ENCODE results near the gene SIRPG.

SIRPG gene

DNA sequence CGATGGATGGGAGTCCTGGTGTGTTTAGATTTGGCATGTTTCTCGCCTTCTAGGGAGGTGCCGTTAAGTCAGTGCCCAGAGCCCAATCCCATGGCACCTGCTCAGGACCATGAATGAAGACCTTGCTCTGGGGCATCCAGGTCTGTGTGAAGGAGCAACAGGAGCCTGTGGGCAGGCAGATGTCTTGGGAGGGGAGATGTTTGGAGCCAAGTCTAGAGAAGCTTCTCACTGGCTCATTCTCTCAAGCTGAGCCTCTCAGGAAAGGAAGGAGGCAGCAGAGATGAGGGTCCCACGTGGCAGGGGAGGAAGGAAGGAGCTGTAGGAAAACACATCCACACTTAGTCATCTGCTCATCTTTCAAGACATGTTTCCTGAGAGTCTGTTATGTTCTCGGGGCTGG, 28.3 kb downstream of the SIRPG start:
- Histone ChIP-seq H3K4me3 (replicated peaks; ENCODE audit: low read depth, low read length) (no peak overlapping the region), H3K27me3 (replicated peaks; ENCODE audit: control insufficient read depth, insufficient read depth, low read length) (peaks cover 1% of the 10 kb centered on the region), H3K36me3 (ENCODE audit: control insufficient read depth, insufficient read depth, low read length) (no peaks in the 10 kb centered on the region)
- DNase-seq (ENCODE audit: extremely low read depth, insufficient read length), result no peak
- TF ChIP-seq, protein P1, sequence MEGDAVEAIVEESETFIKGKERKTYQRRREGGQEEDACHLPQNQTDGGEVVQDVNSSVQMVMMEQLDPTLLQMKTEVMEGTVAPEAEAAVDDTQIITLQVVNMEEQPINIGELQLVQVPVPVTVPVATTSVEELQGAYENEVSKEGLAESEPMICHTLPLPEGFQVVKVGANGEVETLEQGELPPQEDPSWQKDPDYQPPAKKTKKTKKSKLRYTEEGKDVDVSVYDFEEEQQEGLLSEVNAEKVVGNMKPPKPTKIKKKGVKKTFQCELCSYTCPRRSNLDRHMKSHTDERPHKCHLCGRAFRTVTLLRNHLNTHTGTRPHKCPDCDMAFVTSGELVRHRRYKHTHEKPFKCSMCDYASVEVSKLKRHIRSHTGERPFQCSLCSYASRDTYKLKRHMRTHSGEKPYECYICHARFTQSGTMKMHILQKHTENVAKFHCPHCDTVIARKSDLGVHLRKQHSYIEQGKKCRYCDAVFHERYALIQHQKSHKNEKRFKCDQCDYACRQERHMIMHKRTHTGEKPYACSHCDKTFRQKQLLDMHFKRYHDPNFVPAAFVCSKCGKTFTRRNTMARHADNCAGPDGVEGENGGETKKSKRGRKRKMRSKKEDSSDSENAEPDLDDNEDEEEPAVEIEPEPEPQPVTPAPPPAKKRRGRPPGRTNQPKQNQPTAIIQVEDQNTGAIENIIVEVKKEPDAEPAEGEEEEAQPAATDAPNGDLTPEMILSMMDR (IDR thresholded peaks at IDR 0.05; ENCODE audit: insufficient read depth, low read length, poor library complexity, severe bottlenecking), result no peak

DNA sequence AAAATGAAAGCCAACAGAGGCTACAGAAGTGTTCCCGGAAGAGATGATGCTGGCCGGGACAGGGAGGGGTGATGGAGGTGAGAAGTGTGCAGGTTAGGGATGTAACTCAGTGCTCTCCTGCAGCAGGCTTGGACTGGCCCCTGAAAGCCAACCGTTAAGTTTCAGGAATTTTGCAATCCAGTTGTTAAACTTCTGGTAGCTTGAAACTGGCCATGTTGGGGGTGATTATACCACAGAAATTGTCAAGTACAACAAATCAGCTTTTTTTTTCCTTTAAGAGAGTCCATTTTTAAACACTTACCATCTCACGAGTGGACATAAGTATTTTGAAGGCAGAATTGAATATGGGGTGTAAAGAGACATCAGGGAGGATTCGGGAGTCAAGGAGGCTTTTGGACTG, 29.0 kb downstream of the SIRPG start:
- peaks cover 1% of the 10 kb centered on the region for H3K27me3 ChIP-seq (replicated peaks; ENCODE audit: control insufficient read depth, insufficient read depth, low read length)
- DNase-seq (ENCODE audit: extremely low read depth, insufficient read length), result no peak
- H3K4me3 ChIP-seq (replicated peaks; ENCODE audit: low read depth, low read length), result no peak overlapping the region
- TF ChIP-seq, protein P1 (IDR thresholded peaks at IDR 0.05; ENCODE audit: insufficient read depth, low read length, poor library complexity, severe bottlenecking), result no peak
- no peaks in the 10 kb centered on the region for H3K36me3 ChIP-seq (ENCODE audit: control insufficient read depth, insufficient read depth, low read length)

DNA sequence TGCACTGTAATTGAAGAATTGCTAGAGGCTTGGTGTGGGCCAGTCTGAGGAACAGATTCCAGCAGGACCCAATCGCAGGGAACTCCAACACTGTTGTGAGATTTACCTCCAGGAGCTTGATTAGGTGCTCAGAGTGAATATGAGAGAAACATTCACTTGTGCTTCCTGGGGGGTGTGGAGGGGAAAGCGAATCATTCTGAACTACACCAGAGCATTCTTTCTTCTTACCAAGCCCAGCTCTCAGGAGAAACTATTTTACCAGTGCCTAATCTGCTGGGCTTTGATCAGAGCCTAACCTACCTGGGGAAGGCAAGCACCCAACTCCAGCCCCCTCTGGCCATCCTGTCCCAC, 30.4 kb downstream of the SIRPG start:
- Histone ChIP-seq H3K27me3 (replicated peaks; ENCODE audit: control insufficient read depth, insufficient read depth, low read length) (peaks cover 1% of the 10 kb centered on the region), H3K36me3 (ENCODE audit: control insufficient read depth, insufficient read depth, low read length) (no peaks in the 10 kb centered on the region), H3K4me3 (replicated peaks; ENCODE audit: low read depth, low read length) (no peak overlapping the region)
- TF ChIP-seq, protein P1 (IDR thresholded peaks at IDR 0.05; ENCODE audit: insufficient read depth, low read length, poor library complexity, severe bottlenecking), result no peak
- no peak for DNase-seq (ENCODE audit: extremely low read depth, insufficient read length)

DNA sequence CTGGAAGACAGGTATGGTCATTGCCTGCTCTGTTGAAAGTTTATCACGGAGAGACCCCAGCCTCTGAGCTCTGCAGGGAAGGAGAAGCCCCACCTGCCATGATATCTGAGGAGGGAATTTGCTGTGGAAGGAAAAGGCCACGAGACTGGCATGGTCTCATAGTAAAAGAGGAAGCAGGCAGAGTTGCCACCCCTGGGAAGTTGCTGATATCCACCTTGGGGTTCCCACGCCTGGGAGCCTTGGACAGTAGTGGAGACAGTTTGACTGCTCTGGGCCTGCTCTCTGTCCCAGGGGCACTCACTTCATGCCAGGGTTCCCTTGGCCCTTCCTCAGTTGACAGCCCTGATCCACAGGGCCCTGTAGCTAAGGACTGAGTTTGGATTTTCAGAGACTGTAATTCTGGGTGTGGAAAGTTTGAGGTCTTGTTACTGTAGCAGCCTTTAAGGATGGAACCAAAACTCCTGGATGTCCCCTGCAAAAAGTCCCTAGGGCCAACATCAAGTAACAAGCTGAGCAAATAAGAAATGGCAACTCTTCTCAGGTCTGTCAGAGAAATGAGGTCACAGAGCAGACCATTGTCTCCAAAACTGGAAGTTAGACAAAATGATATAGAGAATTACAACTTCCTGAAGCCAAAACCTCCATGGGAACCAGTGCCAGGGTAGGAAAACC, 30.9 kb downstream of the SIRPG start:
- TF ChIP-seq, protein P1 (IDR thresholded peaks at IDR 0.05; ENCODE audit: insufficient read depth, low read length, poor library complexity, severe bottlenecking), result no peak

DNA sequence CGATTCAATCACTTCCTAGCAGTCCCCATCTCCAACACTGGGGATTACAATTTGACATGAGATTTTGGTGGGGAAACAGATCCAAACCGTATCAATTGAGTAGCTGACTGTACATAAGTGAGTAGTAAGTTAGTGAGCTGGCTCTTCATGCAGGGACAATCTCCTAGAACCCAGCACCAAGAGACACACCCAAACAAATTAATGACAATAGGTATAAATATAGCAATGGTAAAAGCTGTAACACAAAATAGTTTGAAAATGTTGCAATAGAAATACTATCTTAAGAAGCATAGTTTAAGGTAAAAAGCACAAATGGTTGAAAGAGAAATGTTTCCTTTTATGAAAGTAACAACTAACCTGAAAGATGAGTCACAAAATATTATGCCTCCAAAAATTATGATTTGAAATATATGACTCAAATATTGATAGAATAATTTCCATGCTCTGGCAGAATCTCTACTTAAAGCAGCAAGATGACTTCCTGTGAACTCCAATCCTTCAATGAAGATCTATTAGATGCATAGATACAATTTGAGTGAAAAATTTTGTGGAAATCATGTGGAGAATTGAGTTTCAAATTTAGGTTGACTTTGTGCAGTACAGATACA, 32.4 kb downstream of the SIRPG start:
- TF ChIP-seq, protein P1 (IDR thresholded peaks at IDR 0.05; ENCODE audit: insufficient read depth, low read length, poor library complexity, severe bottlenecking), result no peak
- H3K27me3 ChIP-seq (replicated peaks; ENCODE audit: control insufficient read depth, insufficient read depth, low read length), result peaks cover 1% of the 10 kb centered on the region
- H3K4me3 ChIP-seq (replicated peaks; ENCODE audit: low read depth, low read length), result no peak overlapping the region
- no peak for DNase-seq (ENCODE audit: extremely low read depth, insufficient read length)
- no peaks in the 10 kb centered on the region for H3K36me3 ChIP-seq (ENCODE audit: control insufficient read depth, insufficient read depth, low read length)

More for the DNA sequence above, 30.9 kb downstream of the SIRPG start:
- H3K27me3 ChIP-seq (replicated peaks; ENCODE audit: control insufficient read depth, insufficient read depth, low read length), result peaks cover 1% of the 10 kb centered on the region
- no peak for DNase-seq (ENCODE audit: extremely low read depth, insufficient read length)
- no peaks in the 10 kb centered on the region for H3K36me3 ChIP-seq (ENCODE audit: control insufficient read depth, insufficient read depth, low read length)
- no peak overlapping the region for H3K4me3 ChIP-seq (replicated peaks; ENCODE audit: low read depth, low read length)
